NCI-H345 treated with DMSO at 0.1 percent for 48 hours (cell line): ENCODE data around the gene POU2AF1.

ENCODE experiments used
- DNase-seq: peaks from one replicate; lab custom pipeline; 2025; ENCODE audit not compliant: unreplicated experiment; lab: John Stamatoyannopoulos, UW

Gene POU2AF1

DNA sequence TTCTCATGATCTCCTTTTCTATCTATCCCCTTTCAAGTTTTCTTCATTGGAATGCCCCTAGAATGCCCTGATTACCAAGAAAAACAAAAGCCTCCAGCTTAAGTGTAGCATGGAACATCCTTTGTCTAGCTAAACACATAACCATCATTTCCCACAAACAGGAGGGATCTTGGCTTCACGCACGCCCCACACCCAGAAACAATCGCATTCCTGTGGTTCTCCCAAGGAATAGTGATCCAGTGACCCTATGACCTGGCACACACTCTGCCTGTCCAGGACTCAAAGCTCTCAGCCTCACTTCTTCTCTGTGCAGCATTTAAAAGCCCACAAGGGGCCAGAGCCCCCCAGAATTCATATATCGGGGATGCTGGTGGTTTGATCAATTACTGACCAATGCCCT is 9.3 kb upstream of the POU2AF1 start:
- DNase-seq = no peak

DNA sequence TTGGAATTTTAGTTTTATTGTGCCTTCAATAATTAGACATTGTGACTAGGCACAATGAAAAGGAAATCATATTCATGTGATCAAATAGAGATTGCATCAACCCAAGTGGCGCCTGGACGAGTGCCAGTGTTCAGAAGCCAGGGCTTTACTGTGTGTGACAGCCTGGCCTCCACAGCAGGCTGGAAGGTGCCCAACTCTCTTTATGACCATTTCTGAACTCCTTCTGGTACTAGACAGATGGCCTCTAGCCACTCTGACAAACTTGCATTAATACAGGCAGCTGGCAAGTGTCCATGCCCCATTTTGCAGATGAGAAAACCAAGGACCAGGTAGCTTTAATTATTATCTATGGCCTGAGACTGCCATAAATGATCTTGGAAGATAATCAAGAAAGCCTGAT is 8.3 kb upstream of the POU2AF1 start:
- DNase-seq = no peak

DNA sequence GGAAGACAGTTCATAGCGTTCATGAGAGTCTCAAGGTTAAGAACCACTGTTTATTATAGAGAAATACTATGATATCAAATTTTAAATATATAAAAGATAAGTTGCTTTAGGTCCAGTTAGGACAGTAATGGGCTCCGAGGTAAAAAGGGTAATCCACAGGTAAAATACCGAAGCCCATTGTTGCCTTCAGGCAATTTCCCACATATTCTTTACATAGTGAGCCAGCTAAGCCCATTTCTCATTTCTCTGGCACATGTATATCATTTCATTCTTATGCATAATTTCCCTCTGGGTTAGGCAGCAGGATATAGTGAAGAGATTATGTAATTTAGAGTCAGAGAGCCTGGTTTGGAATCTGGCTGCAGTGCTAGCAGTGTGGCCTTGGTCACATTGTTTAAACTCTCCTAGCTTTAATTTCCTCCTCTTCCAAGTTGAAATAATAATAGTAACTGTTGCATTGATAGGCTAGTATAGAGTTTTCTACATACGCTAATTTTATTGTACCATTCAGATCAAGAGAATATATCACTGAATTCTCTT is 7.6 kb upstream of the POU2AF1 start:
- no peak for DNase-seq

DNA sequence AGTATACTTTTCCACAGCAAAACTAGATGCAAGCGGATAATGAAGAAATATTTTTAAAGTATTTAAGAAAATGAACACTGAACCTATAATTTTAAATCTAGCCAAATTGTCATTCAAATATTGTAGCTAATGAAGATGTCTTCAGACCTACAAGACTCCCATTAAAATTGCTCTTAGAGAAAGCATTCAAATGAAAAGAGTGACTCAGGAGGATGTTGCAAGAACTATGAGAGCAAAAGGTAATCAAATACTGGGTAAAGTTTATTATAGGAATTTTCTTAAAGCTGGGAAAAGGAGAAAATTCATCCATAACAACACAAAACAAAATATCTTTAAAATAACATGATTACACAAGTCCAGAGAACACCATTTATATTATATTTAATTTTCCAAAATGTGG is 5.4 kb upstream of the POU2AF1 start:
- DNase-seq = no peak

DNA sequence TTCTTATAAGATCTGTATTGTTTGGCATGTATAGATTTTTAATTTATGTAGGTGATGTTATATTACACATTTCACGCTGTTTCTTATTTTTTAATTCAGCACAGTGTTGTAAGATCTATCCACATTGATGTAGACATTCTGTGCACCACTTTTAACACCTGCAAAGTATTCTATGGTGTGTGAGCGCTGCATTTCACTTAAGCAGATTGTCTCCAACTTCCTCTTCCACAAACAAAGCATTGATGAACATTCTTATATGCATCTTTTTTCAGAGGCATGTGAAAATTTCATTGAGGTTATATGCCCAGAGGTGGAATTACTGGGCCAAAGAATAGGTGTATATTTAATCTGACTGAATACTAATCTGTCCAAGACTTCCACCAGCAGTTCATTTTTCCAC is 3.4 kb upstream of the POU2AF1 start:
- no peak for DNase-seq

DNA sequence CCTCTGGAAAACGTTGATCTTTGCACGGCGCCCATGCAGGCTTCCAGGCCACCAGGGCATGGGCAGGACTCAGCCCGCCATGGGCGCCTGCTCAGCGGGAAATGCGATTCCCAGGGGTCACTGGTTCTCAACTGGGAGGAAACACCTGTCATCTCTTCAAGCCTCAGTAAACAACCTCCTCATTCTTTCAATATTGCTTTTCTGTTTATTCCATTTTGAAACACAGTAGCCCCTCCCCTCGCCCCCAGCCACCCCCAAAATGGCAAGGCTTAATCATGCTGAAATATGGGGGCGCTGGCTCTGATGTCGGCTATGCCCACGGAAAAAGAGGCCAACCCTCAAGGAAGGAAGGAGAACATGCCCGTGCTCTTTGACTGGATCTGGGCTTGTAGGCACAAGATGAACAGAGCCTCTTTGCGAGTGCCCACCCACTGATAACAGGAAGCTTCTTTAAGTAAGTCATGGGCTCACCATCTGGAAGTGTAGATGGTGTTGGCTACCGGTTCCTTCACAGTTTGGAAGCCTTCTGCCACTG is 594 bp upstream of the POU2AF1 start:
- DNase-seq = no peak

DNA sequence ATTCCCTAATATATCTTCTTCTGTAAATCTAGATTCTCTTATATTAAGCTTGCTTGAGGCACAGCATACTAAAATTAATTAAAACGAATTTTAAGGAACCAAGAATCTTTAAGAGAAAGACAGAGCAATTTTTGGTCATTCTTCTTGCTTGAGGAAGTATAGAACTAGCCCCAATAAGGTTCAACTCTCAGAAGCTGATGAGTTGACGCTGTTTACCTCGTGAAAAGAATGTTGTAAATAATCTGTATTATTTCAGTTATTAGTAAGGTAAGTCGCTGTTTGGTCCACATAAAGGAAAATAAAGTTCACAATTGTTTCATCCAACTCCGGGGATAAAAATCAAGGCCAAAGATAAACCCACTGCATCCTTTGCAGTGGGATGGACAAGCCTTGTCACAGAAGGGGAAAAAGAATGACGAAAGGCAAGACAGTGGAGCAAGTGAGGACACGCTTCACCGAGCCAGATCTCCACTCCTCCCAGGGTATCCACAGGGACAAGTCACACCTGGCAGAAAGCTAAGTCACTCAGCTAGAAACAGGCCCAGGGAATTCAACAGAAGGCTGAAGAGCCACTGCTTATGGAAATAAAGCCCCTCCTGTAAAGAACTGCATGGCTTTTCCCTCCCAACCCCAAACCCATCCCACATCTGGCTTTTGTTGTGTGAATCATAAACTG is 752 bp downstream of the POU2AF1 start:
- no peak for DNase-seq

DNA sequence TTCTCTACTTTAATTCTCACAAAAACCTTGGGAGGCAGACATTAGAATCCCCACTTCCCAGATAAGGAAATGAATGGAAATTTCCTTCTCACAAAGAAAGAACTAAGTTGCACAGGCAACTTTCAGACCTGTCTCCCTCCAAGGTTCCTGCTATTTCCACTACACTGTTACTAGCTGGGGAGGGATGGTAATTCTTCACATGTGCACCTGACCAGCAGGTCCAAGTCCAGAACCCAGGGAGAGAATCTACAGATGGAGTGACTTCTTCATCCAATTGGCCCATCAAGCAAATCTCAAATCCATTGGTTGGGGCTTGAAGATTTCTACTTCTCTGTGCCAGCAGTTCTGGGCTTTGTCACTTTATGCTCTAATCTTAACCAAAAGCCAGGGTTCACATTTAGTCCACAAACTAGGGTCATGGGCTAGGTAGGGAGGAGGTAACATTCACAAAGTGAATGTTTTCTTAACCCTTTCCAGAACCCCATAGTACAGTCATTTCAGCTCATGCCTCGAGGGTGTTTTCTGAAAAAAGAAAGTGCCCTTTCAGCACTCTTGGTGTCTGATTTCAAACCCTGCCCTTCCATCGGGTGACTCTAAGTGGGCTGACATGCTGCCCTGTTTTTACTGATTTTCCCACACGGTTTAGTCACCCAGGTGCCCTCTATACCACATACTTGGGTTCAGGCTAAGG is 2.7 kb downstream of the POU2AF1 start:
- no peak for DNase-seq

DNA sequence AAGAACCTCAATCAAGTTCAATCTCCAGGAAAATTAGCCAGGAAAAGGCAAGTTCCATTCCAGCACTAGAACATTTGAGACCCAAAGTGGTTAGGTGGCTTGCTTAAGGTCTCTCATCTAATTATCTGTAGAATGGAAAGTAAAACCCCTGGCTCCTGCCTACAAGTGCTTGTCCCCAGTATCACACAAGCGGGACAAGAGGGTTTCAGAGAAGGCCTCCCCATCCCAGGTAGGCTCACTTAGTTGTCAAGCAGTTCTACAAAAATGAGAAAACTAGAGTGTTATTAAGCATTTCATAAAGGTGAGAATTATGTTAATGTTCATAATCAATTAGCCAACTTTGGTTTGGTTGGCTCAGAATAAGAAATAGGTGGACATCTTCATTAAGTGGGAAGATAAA is 5.5 kb downstream of the POU2AF1 start:
- DNase-seq = no peak

DNA sequence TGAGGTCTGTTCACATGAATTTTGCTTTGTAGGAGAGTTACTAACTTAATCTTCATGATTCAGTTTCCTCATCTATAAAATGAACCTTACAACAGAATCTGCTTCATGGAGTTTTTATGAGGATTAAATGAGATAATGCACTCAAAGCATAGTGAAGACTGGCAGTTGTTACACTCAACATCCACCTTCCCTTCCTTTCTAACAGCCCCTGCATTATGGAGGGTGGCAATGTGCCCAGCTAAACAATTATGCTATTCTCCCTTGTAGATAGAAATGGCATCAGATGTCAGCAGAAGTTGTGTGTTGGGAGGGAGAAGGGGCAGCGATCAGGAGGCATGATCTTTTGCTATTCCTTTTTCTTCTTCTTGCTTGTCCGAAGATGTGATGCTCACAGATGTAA is 6.5 kb downstream of the POU2AF1 start:
- no peak for DNase-seq

DNA sequence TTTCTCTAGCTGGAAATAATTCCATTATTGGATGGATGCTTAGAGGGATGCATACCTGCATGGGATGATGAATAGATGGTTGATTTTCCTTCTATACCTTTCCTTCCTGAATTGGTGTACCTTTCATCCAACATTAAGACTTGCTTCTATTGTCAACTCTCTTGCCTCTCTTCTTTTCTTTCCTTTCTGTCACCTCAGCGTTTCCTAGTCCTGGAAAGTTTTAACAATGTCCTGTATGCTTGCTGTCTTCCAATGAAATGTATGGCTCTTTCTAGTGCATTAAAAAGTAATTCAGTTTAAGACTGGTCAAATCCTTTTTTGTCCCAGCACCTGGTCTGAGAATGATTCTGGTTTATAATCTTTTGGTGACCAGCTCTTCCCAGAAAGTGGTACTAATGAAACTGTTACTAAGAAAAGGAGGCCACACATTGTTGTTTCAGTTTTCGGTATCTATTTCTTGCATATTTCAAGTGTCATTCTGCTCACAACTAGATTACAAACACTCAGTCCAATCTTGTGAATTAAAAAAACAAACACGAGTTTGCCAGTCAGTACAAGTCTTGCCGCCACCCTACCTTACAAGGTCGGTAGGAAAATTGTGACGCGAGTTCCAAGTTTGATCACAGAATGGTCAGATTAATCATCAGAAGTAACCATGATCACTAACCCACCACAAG is 8.0 kb downstream of the POU2AF1 start:
- no peak for DNase-seq

DNA sequence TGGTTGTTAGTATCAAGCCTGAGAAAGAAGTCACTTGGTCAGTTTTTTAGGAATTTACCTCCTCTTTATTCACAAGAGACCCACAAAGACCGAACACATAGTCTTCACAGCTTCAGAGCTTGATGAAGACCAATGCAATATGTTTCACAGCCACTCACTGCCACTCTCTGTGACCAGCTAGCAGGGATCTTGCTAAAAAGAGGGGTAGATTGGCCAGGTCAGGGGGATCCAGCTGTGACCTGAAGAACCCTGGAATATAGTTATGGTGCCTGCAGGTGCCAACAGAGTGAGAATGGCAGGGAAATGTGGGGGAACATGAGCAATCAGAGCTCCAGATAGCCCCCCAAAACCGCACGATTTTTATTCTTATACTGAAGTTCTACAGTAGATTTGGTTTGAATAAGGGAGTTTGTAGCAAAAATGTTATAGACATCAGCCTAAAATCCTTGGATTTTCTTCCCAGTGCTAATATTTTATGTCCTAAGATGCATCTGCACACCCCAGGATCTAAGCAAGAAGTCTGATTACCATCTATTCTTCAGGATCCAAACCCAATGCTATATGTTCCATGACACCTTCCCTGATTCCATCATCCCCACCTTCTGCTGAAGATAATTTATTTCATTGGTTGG is 8.7 kb downstream of the POU2AF1 start:
- DNase-seq = no peak

DNA sequence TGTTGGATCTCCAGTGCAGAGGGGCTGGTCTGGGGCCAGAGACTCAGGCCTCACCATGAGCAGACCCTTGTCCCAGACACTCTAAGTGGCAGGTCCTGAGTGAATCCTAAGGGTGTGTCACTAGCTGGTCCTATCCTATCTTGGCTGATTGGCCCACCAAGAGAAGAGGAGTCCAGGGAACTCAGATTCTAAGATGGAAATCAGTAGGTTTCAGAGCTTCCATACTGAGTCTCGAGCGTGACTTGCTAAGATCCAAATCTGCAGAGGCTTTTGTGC is 10.9 kb downstream of the POU2AF1 start:
- DNase-seq = no peak

DNA sequence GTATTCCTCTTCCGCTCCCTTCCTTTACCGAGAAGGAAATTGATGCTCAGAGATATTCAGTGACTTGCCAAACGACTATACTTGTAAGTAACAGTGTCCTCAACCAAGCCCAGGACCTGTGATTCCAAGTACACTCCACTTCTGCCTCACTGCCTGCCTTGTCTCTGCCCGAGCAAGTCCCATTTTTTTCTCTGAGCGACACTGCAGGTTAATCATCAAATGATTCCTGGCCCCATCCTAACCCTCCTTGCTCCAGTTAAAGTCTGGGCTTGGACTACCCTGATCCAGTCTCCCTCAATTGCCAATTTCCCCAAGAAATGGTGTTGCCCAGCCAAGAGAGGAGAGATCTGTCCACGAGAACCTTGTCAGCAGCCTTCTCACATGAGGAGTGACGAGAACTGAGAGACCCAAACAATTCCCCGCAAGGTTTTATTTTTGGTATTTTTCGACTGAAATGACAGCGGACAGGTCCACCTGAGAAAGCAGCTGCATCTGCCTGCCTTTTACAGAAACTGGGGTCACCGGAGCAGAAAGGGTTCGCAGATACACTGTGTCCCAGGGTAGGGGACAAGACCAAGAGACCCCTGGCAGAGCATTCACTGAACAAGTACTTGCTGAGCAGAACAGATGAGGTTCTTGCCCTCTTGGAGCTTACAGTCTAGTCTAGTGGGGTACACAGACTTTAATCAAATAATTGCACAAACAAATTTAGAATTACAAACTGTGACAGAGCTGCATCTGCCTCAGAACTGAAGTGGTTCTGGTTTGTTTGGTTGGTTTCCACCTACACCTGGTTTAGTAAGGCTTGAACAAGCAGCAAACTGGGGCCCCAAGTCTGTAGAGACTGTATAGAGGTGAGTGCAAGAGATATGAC is 11.4 kb downstream of the POU2AF1 start:
- DNase-seq = no peak

DNA sequence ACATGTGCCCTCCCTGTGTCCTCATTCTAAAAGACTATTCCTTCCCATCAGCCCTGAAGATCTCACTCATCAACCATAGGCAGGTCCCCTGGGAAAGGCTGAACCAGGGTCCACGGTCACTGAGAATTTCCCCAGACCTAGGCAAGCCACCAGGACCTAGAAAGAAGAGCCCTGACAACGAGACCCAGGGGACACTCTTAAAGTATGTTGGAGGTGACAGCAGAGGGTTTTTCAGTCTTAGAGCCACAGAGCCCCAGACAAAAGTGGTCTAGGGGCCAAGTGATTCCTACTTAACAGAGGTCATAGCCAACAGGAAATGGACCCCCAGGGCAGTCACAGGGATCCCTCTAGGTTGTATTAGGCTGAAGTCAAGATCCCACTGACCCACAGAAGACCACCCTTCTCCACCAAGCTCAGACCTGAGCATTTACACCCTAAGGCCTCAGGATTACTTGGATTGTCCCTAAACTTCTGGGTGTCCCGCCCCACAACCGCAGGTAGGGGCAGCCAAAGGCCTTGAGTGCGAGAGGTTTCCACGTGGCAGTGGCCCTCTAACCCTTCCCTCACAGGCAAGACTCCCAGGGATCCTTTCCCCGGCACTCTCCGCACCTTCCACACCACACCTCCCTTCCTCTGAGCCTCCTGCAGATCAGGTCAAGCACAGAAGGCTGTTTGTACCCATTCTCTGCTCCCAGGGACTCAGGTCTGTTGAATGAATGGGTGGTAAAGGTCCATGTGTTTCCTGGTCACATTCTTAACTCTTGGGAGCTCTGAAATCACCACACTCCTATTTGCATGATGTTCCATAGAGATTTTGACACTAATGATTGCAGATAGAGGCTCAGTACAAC is 12.3 kb downstream of the POU2AF1 start:
- no peak for DNase-seq

DNA sequence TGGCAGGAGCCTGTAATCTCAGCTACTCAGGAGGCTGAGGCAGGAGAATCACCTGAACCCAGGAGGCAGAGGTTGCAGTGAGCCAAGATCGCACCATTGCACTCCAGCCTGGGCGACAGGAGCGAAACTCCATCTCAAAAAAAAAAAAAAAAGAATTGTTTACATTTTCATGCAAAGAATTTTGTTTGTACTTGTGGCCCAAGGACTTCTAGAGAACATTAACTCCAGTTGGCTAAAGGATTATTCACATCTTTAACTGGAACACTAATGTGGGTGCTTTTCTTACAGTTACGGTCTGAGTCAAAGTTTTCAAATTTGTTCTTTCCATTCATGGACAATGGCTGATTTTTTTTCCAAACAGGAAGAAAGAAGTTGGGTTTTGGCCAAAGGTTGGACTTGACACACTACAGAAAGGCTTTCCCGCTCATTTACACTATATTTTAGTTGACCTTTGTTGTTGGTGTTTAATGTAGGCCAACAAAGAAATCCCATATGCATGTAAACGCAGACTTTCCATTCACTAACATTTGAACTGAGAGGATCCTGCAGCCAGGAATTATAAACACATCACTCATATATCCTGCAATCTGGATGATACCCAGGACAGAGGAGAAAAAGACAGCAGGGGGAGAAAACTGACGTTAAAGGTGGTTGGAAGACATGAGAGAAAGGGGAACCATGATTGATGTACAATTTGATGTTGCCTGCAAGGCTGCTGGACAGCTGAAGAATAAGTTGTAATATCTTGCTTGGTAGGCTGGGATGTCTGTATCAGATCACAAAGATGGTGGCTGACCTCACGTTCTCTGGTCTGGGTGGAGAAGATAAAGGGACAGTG is 13.1 kb downstream of the POU2AF1 start:
- no peak for DNase-seq

DNA sequence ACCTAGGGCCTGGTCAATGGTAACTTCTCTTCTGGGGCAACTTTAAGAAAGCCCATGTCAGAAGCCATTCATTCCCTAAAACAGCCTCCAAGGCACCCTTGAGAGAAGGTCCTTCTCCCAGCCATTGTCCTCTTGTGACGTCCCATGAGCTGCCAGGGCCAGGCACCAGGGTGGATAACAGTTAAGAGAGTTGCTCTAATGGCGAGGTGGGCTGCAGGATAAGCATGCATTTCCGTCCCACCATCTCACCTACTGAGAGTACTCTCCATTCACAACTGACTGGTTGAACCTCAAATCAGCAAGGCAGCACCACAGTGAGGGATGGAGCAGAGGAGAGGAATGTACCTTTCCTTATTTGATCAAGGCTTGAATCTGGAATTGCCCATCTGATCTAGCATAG is 14.6 kb downstream of the POU2AF1 start:
- no peak for DNase-seq

DNA sequence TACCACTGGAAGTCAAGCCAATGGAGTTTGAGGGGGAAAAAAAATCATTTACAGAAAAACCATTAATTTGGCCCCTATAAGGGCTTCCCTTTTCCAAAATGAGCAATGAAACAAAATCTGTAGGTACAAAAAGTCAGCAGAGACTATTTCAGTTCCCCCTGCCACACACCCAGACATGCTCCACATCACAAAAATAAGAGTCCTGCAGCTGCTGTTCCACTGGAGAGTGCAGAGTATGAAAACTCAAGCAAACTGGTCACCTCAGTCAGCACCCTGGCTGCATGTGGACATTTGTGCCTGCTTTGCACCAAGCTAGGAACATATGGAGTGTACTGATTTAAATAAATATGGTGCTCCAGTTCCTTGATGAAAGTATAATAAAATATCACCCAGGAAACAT is 15.1 kb downstream of the POU2AF1 start:
- no peak for DNase-seq

DNA sequence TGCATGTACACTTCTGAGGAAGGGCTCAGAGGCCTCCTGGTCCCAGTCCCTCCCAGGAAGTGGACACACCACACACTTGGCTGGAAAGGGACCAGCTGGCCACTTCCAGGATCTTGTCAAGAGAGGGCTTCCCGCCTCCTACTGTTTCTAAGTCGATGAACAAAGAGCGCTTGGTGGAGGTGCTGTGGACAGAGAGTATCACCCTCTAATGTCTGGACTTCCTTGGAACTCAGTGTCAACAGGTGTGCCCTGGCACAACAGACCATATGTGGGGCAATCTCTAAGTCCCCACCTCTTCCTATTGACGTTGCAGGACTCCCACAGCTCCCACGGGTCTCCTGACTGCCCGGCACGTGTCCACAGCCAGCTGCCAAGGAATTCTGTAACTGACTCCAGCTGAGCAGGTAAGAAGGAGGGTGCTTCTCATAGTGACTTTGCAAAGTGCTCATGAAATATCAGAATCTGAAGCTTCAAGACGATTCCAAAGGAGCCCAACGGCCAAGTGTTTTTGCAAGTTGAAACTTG is 16.1 kb downstream of the POU2AF1 start:
- no peak for DNase-seq
